HepG2 (cell line): ENCODE results near the gene TCOF1.

Source experiments
- CBFB ChIP-seq: sonication (generic); formaldehyde crosslinking; IDR thresholded peaks from 2 replicates; pipeline ENCODE4 v1.4.0; 2020; ENCODE audit warnings: missing genetic modification reagents
- CC2D1A ChIP-seq: sonication (generic); formaldehyde crosslinking; IDR thresholded peaks from 2 replicates; pipeline ENCODE4 v1.8.1; 2023; ENCODE audit warnings: mild to moderate bottlenecking, missing genetic modification reagents
- HMGA1 ChIP-seq: sonication (generic); formaldehyde crosslinking; conservative IDR thresholded peaks from 2 replicates; pipeline ENCODE4 v1.4.0; 2020; ENCODE audit warnings: missing genetic modification reagents
- HOXA7 ChIP-seq: sonication (generic); formaldehyde crosslinking; IDR thresholded peaks from 2 replicates; pipeline ENCODE4 v1.8.1; 2022; ENCODE audit warnings: mild to moderate bottlenecking, missing genetic modification reagents, moderate library complexity
- SMARCC2 ChIP-seq: fragments of 450-650 bp; IDR thresholded peaks from 2 replicates; pipeline ENCODE4 v1.6.1; 2017; ENCODE audit warnings: antibody characterized with exemption, mild to moderate bottlenecking
- XRCC5 ChIP-seq: fragments of 200-400 bp; formaldehyde crosslinking; optimal IDR thresholded peaks from 2 replicates; pipeline ENCODE3; 2017; ENCODE audit warnings: mild to moderate bottlenecking, low read length
- TF ChIP-seq, protein P1 (sequence below): sonication (generic); formaldehyde crosslinking; IDR thresholded peaks from 2 replicates; pipeline ENCODE4 v1.5.0; 2020; ENCODE audit warnings: mild to moderate bottlenecking, missing genetic modification reagents, moderate library complexity
- TF ChIP-seq, protein P2 (sequence below), 2 experiments: IDR thresholded peaks; 2 replicates each; pipeline ENCODE4 v1.6.1; 2011 to 2012; ENCODE audit warnings: low read length in 2 of 2, borderline replicate concordance in 1 of 2, low read depth in 1 of 2, mild to moderate bottlenecking in 1 of 2, moderate library complexity in 1 of 2
- TF ChIP-seq, protein P3 (sequence below): sonication (generic); formaldehyde crosslinking; IDR thresholded peaks from 2 replicates; pipeline ENCODE4 v1.4.0; 2020; ENCODE audit warnings: mild to moderate bottlenecking, missing genetic modification reagents
- TF ChIP-seq, protein P4 (sequence below): sonication (generic); formaldehyde crosslinking; IDR thresholded peaks from 2 replicates; pipeline ENCODE4 v1.8.1; 2023; ENCODE audit warnings: mild to moderate bottlenecking, missing genetic modification reagents

DNA sequence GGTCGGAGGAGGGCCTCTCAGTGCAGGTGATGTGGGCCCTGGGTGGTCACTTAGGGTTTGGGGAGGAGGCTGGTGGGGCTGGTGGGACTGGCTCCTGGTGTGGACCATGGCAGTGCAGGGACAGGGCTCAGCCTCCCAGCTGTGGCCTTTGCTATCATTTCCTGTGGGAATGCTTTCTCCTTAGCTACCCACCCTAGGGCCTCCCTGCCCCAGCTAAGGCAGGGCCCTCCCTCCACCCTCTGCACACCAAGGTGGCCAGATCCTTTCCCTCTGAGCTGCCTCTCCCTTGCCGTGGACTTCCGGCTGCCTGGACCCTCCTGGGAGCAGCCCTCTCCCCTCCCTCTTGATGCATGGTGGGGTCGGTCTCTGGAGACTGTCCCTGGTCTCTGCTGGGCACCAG, 32.1 kb upstream of the TCOF1 start:
- TF ChIP-seq, protein P1, sequence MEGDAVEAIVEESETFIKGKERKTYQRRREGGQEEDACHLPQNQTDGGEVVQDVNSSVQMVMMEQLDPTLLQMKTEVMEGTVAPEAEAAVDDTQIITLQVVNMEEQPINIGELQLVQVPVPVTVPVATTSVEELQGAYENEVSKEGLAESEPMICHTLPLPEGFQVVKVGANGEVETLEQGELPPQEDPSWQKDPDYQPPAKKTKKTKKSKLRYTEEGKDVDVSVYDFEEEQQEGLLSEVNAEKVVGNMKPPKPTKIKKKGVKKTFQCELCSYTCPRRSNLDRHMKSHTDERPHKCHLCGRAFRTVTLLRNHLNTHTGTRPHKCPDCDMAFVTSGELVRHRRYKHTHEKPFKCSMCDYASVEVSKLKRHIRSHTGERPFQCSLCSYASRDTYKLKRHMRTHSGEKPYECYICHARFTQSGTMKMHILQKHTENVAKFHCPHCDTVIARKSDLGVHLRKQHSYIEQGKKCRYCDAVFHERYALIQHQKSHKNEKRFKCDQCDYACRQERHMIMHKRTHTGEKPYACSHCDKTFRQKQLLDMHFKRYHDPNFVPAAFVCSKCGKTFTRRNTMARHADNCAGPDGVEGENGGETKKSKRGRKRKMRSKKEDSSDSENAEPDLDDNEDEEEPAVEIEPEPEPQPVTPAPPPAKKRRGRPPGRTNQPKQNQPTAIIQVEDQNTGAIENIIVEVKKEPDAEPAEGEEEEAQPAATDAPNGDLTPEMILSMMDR = no peak
- TF ChIP-seq, protein P2, sequence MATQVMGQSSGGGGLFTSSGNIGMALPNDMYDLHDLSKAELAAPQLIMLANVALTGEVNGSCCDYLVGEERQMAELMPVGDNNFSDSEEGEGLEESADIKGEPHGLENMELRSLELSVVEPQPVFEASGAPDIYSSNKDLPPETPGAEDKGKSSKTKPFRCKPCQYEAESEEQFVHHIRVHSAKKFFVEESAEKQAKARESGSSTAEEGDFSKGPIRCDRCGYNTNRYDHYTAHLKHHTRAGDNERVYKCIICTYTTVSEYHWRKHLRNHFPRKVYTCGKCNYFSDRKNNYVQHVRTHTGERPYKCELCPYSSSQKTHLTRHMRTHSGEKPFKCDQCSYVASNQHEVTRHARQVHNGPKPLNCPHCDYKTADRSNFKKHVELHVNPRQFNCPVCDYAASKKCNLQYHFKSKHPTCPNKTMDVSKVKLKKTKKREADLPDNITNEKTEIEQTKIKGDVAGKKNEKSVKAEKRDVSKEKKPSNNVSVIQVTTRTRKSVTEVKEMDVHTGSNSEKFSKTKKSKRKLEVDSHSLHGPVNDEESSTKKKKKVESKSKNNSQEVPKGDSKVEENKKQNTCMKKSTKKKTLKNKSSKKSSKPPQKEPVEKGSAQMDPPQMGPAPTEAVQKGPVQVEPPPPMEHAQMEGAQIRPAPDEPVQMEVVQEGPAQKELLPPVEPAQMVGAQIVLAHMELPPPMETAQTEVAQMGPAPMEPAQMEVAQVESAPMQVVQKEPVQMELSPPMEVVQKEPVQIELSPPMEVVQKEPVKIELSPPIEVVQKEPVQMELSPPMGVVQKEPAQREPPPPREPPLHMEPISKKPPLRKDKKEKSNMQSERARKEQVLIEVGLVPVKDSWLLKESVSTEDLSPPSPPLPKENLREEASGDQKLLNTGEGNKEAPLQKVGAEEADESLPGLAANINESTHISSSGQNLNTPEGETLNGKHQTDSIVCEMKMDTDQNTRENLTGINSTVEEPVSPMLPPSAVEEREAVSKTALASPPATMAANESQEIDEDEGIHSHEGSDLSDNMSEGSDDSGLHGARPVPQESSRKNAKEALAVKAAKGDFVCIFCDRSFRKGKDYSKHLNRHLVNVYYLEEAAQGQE (IDR thresholded peaks at IDR 0.05; ENCODE audit: borderline replicate concordance in 1 of 2, low read depth in 1 of 2, low read length in 2 of 2) = no peak
- TF ChIP-seq, protein P3, sequence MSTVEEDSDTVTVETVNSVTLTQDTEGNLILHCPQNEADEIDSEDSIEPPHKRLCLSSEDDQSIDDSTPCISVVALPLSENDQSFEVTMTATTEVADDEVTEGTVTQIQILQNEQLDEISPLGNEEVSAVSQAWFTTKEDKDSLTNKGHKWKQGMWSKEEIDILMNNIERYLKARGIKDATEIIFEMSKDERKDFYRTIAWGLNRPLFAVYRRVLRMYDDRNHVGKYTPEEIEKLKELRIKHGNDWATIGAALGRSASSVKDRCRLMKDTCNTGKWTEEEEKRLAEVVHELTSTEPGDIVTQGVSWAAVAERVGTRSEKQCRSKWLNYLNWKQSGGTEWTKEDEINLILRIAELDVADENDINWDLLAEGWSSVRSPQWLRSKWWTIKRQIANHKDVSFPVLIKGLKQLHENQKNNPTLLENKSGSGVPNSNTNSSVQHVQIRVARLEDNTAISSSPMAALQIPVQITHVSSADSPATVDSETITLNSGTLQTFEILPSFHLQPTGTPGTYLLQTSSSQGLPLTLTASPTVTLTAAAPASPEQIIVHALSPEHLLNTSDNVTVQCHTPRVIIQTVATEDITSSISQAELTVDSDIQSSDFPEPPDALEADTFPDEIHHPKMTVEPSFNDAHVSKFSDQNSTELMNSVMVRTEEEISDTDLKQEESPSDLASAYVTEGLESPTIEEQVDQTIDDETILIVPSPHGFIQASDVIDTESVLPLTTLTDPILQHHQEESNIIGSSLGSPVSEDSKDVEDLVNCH (CRISPR knock-in tag) = no peak
- TF ChIP-seq HMGA1 (no peak), SMARCC2 (no peak), CC2D1A (no peak), CBFB (CRISPR knock-in tag) (no peak), HOXA7 (CRISPR knock-in tag) (no peak), XRCC5 (no peak)
- TF ChIP-seq, protein P4, sequence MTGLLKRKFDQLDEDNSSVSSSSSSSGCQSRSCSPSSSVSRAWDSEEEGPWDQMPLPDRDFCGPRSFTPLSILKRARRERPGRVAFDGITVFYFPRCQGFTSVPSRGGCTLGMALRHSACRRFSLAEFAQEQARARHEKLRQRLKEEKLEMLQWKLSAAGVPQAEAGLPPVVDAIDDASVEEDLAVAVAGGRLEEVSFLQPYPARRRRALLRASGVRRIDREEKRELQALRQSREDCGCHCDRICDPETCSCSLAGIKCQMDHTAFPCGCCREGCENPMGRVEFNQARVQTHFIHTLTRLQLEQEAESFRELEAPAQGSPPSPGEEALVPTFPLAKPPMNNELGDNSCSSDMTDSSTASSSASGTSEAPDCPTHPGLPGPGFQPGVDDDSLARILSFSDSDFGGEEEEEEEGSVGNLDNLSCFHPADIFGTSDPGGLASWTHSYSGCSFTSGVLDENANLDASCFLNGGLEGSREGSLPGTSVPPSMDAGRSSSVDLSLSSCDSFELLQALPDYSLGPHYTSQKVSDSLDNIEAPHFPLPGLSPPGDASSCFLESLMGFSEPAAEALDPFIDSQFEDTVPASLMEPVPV (CRISPR knock-in tag) = no peak
